Activated naive CD8-positive, alpha-beta T cell treated with anti-CD3 and anti-CD28 coated beads, Interleukin-2, amount 50 U/mL, for 24 hours (primary cell): Measurements from ENCODE around the gene LRRC10B.

Experiments used
- ATAC-seq: fragments of 150-1000 bp; cut with Tn5 transposase; one replicate; pipeline ENCODE4 v1.10.0; 2021
- DNase-seq: peaks from one replicate; pipeline ENCODE4 v3.0.0; 2021
- H3K27ac Mint-ChIP-seq: one replicate; pipeline ENCODE4 v1.8.0; 2021; ENCODE audit warnings: mild to moderate bottlenecking, mixed read lengths
- H3K27me3 Mint-ChIP-seq: one replicate; pipeline ENCODE4 v1.8.0; 2021; ENCODE audit warnings: mixed read lengths
- H3K36me3 Mint-ChIP-seq: one replicate; pipeline ENCODE4 v1.8.0; 2021; ENCODE audit warnings: low read depth, mixed read lengths
- H3K4me1 Mint-ChIP-seq: one replicate; pipeline ENCODE4 v1.8.0; 2021; ENCODE audit warnings: mixed read lengths
- H3K4me3 Mint-ChIP-seq: one replicate; pipeline ENCODE4 v1.8.0; 2021; ENCODE audit warnings: mild to moderate bottlenecking, moderate library complexity, mixed read lengths
- H3K9me3 Mint-ChIP-seq: one replicate; pipeline ENCODE4 v1.8.0; 2021; ENCODE audit warnings: mixed read lengths

LRRC10B gene

DNA sequence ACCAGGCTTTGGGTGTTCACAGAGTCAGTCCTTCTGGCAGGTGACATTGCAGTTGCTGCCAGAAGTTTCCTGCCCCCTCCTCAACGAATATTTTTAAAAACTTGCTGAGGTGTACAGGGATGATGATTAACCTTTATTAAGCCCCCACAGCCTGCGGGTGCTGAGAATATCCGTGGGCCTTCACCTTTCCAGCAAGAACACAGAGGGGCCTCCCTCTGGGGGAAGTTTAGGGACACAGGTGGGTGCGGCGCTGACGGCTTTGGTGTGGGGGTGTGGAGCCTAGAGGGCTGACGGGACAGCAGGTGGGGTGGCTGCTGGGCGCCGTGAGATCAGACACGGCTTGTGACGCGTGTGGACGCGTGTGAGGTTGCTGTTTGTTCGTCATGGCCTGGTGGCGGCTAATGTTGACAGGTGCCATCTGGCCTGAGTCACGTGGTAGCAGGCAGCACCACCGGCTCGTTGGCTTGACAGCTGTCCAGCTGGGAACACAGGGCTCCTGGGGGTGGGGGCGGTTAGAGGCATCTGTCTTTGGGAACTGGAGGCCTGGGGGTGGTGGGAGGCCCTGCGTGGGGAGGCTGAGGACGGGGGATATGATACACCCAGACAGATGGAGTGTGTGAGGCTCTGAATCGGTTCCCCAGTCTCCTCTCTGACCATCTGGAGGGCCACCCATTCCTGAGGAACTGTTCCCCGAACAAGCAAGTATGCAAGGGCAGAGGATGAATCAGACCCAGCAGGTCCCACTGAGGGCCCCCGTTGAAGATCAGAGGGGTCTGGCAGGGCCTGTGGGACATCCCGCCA, 12.5 kb upstream of the LRRC10B start:
- Mint-ChIP-seq H3K36me3 (no peaks in the 10 kb centered on the region), H3K27me3 (peaks cover 2% of the 10 kb centered on the region), H3K4me3 (no peak overlapping the region), H3K27ac (no peak overlapping the region), H3K9me3 (no peaks in the 10 kb centered on the region), H3K4me1 (no peaks in the 10 kb centered on the region)
- no peak for ATAC-seq
- no peak for DNase-seq

DNA sequence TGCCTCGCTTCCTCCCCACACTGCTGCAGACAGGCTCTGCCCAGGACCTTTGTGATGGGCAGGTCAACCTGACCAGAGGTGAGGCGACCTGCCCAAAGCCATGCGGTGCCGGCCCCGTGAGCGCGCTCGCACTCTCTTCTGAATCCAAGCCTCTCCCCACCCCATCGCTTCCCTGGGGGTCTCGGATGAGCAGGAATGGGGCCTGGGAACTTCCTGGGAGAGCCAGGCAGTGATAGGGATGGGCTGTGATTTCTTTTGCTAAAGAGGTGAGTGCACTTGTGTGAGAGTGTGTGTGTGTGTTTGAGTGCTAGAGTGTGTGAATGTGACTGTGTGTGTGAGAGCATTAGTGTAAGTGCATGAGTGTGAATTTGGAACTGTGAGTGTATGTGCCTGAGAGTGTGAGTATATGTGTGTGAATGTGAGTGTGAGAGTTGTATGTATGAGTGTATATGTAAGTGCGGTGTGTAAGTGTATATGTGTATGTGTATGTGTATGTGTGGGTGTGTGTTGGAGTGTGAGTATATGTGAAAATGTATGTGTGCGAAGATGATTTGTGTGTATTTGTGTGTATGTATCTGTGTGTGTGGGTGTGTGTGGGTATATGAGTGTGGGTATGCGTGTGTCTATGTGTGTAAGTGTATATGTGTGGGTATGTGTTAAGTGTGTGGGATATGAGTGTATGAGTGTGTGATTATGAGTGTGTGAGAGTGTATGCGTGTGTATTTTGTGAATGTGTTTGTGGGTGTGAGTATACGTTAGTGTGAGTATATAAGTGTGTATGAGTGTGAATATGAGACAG, 11.7 kb upstream of the LRRC10B start:
- no peaks in the 10 kb centered on the region for H3K4me1 Mint-ChIP-seq
- ATAC-seq: no peak
- H3K27me3 Mint-ChIP-seq: peaks cover 2% of the 10 kb centered on the region
- DNase-seq: no peak
- H3K4me3 Mint-ChIP-seq: no peak overlapping the region
- H3K9me3 Mint-ChIP-seq: no peaks in the 10 kb centered on the region
- H3K27ac Mint-ChIP-seq: no peak overlapping the region
- H3K36me3 Mint-ChIP-seq: no peaks in the 10 kb centered on the region

DNA sequence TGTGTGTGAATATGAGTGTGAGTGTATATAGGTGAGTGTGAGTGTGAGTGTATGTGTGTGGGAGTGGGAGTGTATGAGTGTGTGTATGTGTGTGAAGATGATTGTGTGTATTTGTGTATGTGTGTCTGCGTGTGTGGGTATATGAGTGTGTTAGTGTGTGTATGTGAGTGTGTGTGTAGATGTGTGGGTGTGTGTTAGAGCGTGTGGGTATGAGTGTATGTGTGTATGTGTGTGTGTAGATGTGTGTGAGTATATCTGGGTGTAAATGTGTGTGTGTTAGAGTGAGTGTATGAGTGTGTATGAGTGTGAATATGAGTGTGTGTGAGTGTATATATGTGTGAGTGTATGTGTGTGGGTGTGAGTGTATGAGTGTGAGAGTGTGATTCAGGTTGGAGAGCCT, 11.1 kb upstream of the LRRC10B start:
- DNase-seq (no peak), ATAC-seq (no peak)
- H3K4me1 Mint-ChIP-seq: no peaks in the 10 kb centered on the region
- H3K36me3 Mint-ChIP-seq: no peaks in the 10 kb centered on the region
- H3K27ac Mint-ChIP-seq: no peak overlapping the region
- H3K4me3 Mint-ChIP-seq: no peak overlapping the region
- H3K27me3 Mint-ChIP-seq: peaks cover 2% of the 10 kb centered on the region
- no peaks in the 10 kb centered on the region for H3K9me3 Mint-ChIP-seq

DNA sequence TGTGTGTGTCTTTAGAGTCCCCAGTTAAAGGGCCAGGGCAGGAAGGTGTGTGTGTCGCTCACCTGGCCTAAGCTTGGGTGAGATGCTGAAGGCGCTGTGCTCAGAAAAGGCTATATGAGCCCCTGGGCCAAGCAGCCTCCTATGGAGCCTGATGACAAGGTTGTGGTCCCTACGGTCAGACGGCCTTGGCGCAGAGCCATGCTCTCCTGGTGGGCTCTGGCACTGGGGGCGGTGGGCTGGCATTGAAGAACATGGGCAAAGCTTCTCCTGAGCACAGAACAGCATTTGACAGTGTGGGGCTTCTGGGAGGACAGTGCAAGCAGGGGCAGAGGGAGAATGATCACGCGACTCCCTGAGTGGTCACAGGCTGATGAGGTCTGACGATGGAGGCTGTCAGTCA, 10.7 kb upstream of the LRRC10B start:
- H3K4me1 Mint-ChIP-seq: no peaks in the 10 kb centered on the region

DNA sequence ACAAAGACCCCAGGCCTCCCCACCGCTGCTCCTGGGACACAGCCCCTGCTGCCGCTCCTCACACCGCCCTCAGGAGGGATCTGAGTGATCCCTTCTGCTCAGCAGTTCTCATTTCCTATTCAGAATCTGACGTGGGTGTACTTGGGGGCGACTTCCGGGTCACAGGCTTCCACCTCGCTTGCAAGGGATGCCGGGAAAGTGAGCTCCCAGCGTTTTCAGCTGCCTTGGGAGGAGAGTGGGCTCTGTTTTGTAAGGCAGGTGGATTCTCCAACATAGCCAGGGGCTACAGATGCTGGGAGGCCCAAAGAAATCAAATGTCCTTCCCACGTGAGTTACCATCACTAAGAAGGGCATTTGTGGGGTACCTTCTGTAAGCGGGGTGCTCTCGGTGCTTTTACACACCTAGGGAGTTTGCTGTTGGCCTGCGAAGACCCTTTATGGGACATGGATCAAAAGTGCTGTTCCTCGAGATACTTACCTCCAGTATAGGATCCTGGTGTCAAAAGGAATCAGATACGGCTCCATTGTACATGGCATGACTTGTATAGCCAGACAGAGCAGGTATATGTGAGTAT, 9.7 kb upstream of the LRRC10B start:
- Mint-ChIP-seq H3K4me3 (no peak overlapping the region), H3K9me3 (no peaks in the 10 kb centered on the region), H3K36me3 (no peaks in the 10 kb centered on the region), H3K27me3 (peaks cover 2% of the 10 kb centered on the region), H3K4me1 (no peaks in the 10 kb centered on the region), H3K27ac (no peak overlapping the region)
- DNase-seq (no peak), ATAC-seq (no peak)

More for the DNA sequence above, 10.7 kb upstream of the LRRC10B start:
- no peak overlapping the region for H3K27ac Mint-ChIP-seq
- no peaks in the 10 kb centered on the region for H3K9me3 Mint-ChIP-seq
- ATAC-seq: no peak
- no peak for DNase-seq
- H3K27me3 Mint-ChIP-seq: peaks cover 2% of the 10 kb centered on the region
- no peak overlapping the region for H3K4me3 Mint-ChIP-seq
- no peaks in the 10 kb centered on the region for H3K36me3 Mint-ChIP-seq

DNA sequence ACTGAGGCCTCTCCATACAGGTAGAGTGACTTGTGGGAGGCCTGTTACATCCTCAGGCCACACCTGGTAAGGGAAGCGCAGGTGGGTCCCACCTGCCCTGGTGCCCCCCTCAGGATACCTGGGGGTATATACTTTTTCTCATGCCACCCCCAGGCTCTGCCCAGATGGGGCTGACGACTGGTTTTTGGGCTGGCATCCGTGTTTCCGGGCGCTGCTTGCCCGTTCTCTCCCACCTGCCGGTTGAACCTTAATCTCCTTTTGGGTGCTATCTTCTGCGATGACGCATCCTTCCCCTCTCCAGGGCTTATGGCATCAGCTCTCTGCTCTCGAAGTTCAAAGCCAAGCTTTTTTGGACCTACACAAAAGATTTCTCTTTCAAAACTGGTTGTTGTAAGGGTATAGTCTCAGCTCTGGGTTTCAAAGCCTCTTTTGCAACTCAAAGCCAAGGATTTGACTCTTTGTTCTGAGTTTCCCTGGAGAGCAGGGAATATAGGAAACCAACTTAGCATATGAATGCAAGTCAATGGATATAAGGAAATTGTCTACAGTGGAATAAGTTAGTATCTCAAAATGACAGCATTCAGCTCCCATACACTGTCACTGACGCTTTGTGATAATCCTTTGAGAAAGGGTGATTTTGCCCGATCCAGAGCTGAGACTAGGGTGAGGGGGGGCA, 8.6 kb upstream of the LRRC10B start:
- DNase-seq: no peak
- Mint-ChIP-seq H3K36me3 (no peaks in the 10 kb centered on the region), H3K4me3 (no peak overlapping the region), H3K27me3 (peaks cover 6% of the 10 kb centered on the region), H3K4me1 (no peaks in the 10 kb centered on the region), H3K9me3 (no peaks in the 10 kb centered on the region), H3K27ac (no peak overlapping the region)
- ATAC-seq: no peak

DNA sequence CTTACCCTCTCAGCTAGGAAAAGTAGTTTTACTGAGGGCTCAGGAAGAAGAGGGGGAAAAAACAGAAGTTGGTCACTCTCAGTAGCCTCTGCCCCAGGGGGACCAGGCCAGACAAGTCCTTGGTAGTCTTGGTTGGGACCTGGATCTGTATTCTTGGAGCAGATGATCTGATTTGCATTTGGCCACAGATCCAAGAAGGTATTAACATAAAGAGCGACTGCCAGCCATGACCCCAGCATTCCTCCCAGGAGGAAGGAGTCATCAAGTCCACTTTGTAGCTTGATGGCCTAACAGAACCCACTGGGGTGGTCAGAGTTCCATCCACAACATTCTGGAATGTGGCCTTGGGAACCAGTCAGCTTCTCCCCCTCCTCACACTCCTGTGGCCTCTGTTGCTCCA, 6.0 kb upstream of the LRRC10B start:
- DNase-seq: no peak
- H3K4me1 Mint-ChIP-seq: no peaks in the 10 kb centered on the region
- no peaks in the 10 kb centered on the region for H3K9me3 Mint-ChIP-seq
- no peaks in the 10 kb centered on the region for H3K36me3 Mint-ChIP-seq
- H3K27me3 Mint-ChIP-seq: peaks cover 21% of the 10 kb centered on the region
- ATAC-seq: no peak
- no peak overlapping the region for H3K27ac Mint-ChIP-seq
- H3K4me3 Mint-ChIP-seq: no peak overlapping the region

DNA sequence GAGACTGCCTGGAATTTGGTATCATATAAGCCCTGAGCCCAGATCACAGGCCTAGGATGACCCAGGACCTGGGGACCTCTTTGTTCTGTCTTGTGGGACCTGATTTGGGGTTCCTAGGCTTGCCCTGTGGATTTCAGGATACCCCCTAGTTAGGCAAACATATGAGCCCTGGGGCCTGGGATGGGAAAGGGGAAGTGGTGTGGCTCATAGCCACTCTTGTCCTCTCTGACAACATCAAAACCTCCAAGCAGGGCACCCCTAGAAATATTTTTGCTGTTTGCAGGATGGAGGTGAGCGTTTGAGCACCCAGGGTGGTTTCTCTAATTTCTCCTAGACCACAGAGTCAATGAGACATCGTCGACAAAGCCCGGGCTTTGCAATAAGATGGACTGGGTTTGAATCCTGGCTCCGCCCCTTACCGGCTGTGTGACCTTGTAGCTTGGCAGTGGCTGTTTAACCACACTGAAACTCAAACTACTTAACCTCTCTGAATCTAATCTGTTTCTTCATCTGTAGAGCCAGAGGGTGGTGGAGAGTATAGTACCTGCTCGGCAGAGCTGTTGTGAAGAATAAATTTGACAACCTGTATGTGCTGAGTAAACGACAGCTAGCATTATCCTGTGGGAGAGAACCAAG, 5.3 kb upstream of the LRRC10B start:
- H3K36me3 Mint-ChIP-seq: no peaks in the 10 kb centered on the region
- H3K27me3 Mint-ChIP-seq: peaks cover 28% of the 10 kb centered on the region
- no peaks in the 10 kb centered on the region for H3K9me3 Mint-ChIP-seq
- DNase-seq: no peak
- no peak overlapping the region for H3K4me3 Mint-ChIP-seq
- no peak for ATAC-seq
- H3K27ac Mint-ChIP-seq: no peak overlapping the region
- peaks cover 6% of the 10 kb centered on the region for H3K4me1 Mint-ChIP-seq

DNA sequence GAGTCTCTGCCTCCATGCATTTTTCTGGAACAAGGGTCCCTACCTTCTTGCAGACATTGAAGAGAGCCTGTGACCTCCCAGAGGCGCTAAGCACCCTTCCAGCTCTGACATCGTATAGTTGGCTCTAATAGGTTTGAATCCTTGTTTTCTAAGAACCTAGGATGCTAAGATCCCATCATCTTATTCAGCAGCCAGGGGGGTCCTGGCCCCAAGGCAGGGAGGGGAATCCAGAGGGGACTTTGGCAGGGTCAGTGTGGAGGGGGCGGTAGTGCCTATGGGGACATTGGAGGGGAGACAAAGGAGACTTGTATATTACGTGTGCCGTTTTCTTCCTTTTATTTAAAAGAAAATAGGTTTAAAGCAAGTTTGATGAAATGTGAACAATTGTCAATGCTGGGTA, 3.4 kb upstream of the LRRC10B start:
- H3K27ac Mint-ChIP-seq: no peak overlapping the region
- H3K9me3 Mint-ChIP-seq: no peaks in the 10 kb centered on the region
- ATAC-seq: no peak
- H3K27me3 Mint-ChIP-seq: peaks cover 31% of the 10 kb centered on the region
- H3K4me1 Mint-ChIP-seq: peaks cover 6% of the 10 kb centered on the region
- no peak for DNase-seq
- no peaks in the 10 kb centered on the region for H3K36me3 Mint-ChIP-seq
- no peak overlapping the region for H3K4me3 Mint-ChIP-seq

DNA sequence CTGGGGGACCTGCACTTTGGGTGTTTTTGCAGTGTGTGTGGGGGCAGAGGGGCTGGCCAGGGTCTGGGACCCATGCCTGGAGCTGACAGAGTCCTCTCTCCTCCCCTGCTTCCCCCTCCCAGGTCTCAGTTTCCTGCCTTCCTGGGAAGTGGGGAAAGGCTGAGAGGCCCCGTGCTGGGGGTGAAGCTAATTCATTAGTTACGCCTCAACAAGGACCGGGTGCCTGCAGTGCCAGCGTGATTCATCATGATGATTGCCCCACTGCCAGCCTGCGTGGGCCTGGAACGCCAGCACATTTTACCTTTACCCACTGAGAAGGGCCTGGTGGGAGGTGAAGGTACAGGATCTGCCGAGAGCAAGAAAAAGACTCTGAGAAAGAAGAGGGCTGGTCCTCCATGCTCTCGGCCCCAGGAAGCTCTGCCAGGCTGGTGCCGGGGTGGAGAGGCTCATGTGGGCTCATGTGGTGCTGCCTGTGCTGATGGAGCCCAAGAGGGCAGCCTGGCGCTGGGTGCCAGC, 2.9 kb upstream of the LRRC10B start:
- Mint-ChIP-seq H3K27me3 (peaks cover 36% of the 10 kb centered on the region), H3K9me3 (no peaks in the 10 kb centered on the region), H3K4me1 (peaks cover 6% of the 10 kb centered on the region), H3K4me3 (no peak overlapping the region), H3K27ac (no peak overlapping the region), H3K36me3 (no peaks in the 10 kb centered on the region)
- ATAC-seq (no peak), DNase-seq (no peak)

DNA sequence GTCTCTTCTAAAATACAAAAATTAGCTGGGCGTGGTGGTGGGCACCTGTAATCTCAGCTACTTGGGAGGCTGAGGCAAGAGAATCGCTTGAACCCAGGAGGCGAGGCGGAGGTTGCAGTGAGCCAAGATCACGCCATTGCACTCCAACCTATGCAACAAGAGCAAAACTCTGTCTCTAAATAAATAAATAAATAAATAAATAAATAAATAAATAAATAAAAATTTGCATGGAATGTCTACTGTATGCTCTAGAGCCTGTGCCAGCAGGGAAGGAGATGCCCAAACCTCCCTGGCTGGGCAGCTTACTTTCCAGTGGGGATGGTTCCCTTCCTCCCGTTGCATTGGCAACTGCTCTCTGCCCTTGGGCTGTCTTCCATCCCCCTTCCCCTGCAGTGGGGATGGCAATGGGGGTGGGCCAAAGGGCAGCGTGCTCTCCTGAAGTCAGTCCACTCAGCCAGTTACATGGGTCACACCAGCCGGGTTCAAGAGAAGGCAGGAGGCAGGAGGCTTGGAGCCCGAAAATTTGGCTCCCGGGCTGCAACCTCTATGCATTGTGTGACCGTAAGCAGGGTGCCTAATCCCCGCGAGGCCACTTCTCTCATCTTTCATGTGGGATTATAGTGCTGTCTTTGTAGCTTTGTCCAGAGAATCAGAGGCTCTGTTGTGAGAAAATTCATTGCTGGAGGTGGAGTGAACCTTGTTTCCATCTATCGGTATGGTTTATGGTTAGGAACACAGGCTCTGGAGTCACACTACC, 1.4 kb upstream of the LRRC10B start:
- peaks cover 6% of the 10 kb centered on the region for H3K4me1 Mint-ChIP-seq
- no peak for DNase-seq
- no peaks in the 10 kb centered on the region for H3K9me3 Mint-ChIP-seq
- no peak overlapping the region for H3K4me3 Mint-ChIP-seq
- H3K27me3 Mint-ChIP-seq: peaks cover 47% of the 10 kb centered on the region
- no peak for ATAC-seq
- no peaks in the 10 kb centered on the region for H3K36me3 Mint-ChIP-seq
- H3K27ac Mint-ChIP-seq: no peak overlapping the region

DNA sequence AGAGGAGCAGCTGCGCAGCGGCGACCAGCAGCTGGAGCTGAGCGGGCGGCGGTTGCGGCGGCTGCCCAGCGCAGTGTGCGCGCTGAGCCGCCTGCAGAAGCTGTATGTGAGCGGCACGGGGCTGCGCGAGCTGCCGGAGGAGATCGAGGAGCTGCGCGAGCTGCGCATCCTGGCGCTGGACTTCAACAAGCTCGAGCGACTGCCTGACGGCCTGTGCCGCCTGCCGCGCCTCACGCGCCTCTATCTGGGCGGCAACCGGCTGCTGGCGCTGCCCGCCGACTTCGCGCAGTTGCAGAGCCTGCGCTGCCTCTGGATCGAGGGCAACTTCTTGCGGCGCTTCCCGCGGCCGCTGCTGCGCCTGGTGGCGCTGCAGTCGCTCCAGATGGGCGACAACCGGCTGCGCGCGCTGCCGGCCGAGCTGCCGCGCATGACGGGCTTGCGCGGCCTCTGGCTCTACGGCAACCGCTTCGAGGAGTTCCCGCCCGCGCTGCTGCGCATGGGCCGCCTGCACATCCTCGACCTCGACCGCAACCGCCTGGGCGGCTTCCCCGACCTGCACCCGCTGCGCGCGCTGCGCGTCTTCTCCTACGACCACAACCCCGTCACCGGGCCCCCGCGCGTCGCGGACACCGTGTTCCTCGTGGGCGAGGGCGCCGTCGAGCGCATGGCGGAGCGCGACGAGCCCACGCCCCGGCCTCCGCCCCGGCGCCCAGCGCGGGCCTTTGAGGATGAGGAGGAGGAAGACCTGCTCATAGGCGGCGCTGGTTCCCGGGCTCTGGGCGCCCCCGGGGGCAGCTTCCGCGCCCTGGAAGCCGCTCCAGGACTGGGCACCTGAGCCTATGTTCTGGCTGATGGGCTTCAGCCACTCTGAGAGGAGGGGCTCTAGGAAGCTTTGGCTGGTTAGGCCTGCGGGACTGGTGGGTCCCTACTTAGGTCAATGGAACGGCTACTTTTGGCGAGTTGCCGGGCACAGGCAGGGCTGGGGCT, 787 bp downstream of the LRRC10B start:
- H3K4me1 Mint-ChIP-seq: peaks cover 6% of the 10 kb centered on the region
- H3K36me3 Mint-ChIP-seq: no peaks in the 10 kb centered on the region
- ATAC-seq (peak; percentile 85), DNase-seq (peak; percentile 70)
- H3K9me3 Mint-ChIP-seq: no peaks in the 10 kb centered on the region
- peaks cover 53% of the 10 kb centered on the region for H3K27me3 Mint-ChIP-seq
- H3K27ac Mint-ChIP-seq: no peak overlapping the region
- H3K4me3 Mint-ChIP-seq: no peak overlapping the region
